ENCODE measurements around the gene TUBA4B. TPM values are rescaled to one million over a fixed set of nuclear protein-coding genes. Genes with fewer than 3 reads are reported as not detected.

Gene TUBA4B
- total RNA-seq, 1 donor from 2014 or later, result not detected

- Mint-ChIP-seq H3K27me3 (ENCODE audit: low read depth) (no peaks in the 10 kb centered on the region), H3K9me3 (ENCODE audit: low read depth) (no peaks in the 10 kb centered on the region), H3K4me3 (ENCODE audit: unreplicated experiment) (no peak overlapping the region), H3K36me3 (ENCODE audit: low read depth) (no peaks in the 10 kb centered on the region), H3K4me1 (ENCODE audit: low read depth) (peaks cover 70% of the 10 kb centered on the region), H3K27ac (ENCODE audit: unreplicated experiment) (peak overlapping the region; percentile 98)
- TF ChIP-seq CTCF (IDR thresholded peaks at IDR 0.05), result no peak
- no peak for DNase-seq (ENCODE audit: low spot score)
Observed at GRCh38 chr2:219247678-219248642, 5.1 kb upstream of the TUBA4B start.

GRCh38 chr2:219248845-219249202 is 4.2 kb upstream of the TUBA4B start:
- Mint-ChIP-seq H3K4me3 (ENCODE audit: unreplicated experiment) (peak overlapping the region; percentile 41), H3K27ac (ENCODE audit: unreplicated experiment) (peak overlapping the region; percentile 98), H3K4me1 (ENCODE audit: low read depth) (peaks cover 76% of the 10 kb centered on the region), H3K27me3 (ENCODE audit: low read depth) (no peaks in the 10 kb centered on the region), H3K9me3 (ENCODE audit: low read depth) (no peaks in the 10 kb centered on the region), H3K36me3 (ENCODE audit: low read depth) (no peaks in the 10 kb centered on the region)
- no peak for DNase-seq (ENCODE audit: low spot score)
- no peak for TF ChIP-seq CTCF (IDR thresholded peaks at IDR 0.05)

- no peak for TF ChIP-seq CTCF (IDR thresholded peaks at IDR 0.05)
- Mint-ChIP-seq H3K4me1 (ENCODE audit: low read depth) (peaks cover 76% of the 10 kb centered on the region), H3K36me3 (ENCODE audit: low read depth) (no peaks in the 10 kb centered on the region), H3K4me3 (ENCODE audit: unreplicated experiment) (peak overlapping the region; percentile 42), H3K27me3 (ENCODE audit: low read depth) (no peaks in the 10 kb centered on the region), H3K27ac (ENCODE audit: unreplicated experiment) (peak overlapping the region; percentile 98), H3K9me3 (ENCODE audit: low read depth) (no peaks in the 10 kb centered on the region)
- DNase-seq (ENCODE audit: low spot score), result no peak
Observed at GRCh38 chr2:219249203-219249980, 3.7 kb upstream of the TUBA4B start.

- no peaks in the 10 kb centered on the region for H3K36me3 Mint-ChIP-seq (ENCODE audit: low read depth)
- DNase-seq (ENCODE audit: low spot score), result no peak
- peaks cover 4% of the 10 kb centered on the region for H3K27me3 Mint-ChIP-seq (ENCODE audit: low read depth)
- H3K9me3 Mint-ChIP-seq (ENCODE audit: low read depth), result no peaks in the 10 kb centered on the region
- TF ChIP-seq CTCF (IDR thresholded peaks at IDR 0.05), result no peak
- H3K27ac Mint-ChIP-seq (ENCODE audit: unreplicated experiment), result peak overlapping the region; percentile 98
- H3K4me3 Mint-ChIP-seq (ENCODE audit: unreplicated experiment), result peak overlapping the region; percentile 42
- H3K4me1 Mint-ChIP-seq (ENCODE audit: low read depth), result peaks cover 75% of the 10 kb centered on the region
Observed at GRCh38 chr2:219250049-219250781, 2.8 kb upstream of the TUBA4B start.

- Mint-ChIP-seq H3K4me1 (ENCODE audit: low read depth) (peaks cover 67% of the 10 kb centered on the region), H3K9me3 (ENCODE audit: low read depth) (no peaks in the 10 kb centered on the region), H3K27ac (ENCODE audit: unreplicated experiment) (peak overlapping the region; percentile 86), H3K27me3 (ENCODE audit: low read depth) (peaks cover 9% of the 10 kb centered on the region), H3K4me3 (ENCODE audit: unreplicated experiment) (peak overlapping the region; percentile 26), H3K36me3 (ENCODE audit: low read depth) (no peaks in the 10 kb centered on the region)
- TF ChIP-seq CTCF (IDR thresholded peaks at IDR 0.05), result no peak
- DNase-seq (ENCODE audit: low spot score), result no peak
Observed at GRCh38 chr2:219251656-219252055, 1.4 kb upstream of the TUBA4B start.

Data from chondrocyte (in vitro differentiated cells).